GM18907 (cell line): ENCODE measurements around the gene IFIT1.
"Not testable (repeated sequence)": the region's sequence is repeated elsewhere in the genome, so short reads cannot be mapped to it uniquely, and the experiment has no call there.

ENCODE experiments used
- ATAC-seq: cut with Tn5 transposase; IDR thresholded peaks from one replicate; pipeline ENCODE4 v1.9.1; 2021; ENCODE audit warnings: mild to moderate bottlenecking, moderate library complexity; ENCODE audit not compliant: unreplicated experiment

IFIT1 gene

GRCh38 chr10:89427629-89428028 is 35.2 kb downstream of the IFIT1 start:
- no peak for ATAC-seq

GRCh38 chr10:89428877-89429276 is 36.5 kb downstream of the IFIT1 start:
- ATAC-seq = no peak

GRCh38 chr10:89431977-89432376 is 39.6 kb downstream of the IFIT1 start:
- no peak for ATAC-seq

GRCh38 chr10:89438525-89438924 is 46.1 kb downstream of the IFIT1 start:
- no peak for ATAC-seq

- no peak for ATAC-seq
Measured at GRCh38 chr10:89440226-89441009, 48.0 kb downstream of the IFIT1 start.

- no peak for ATAC-seq
Measured at GRCh38 chr10:89442289-89442688, 49.9 kb downstream of the IFIT1 start.

- ATAC-seq = not testable (repeated sequence)
Measured at GRCh38 chr10:89444819-89445218, 52.4 kb downstream of the IFIT1 start.

GRCh38 chr10:89450901-89451300 is 58.5 kb downstream of the IFIT1 start:
- no peak for ATAC-seq

GRCh38 chr10:89452193-89452592 is 59.8 kb downstream of the IFIT1 start:
- ATAC-seq = no peak

- ATAC-seq = no peak
Measured at GRCh38 chr10:89454561-89455347, 62.3 kb downstream of the IFIT1 start.
